HCT116 (cell line): ENCODE measurements around the gene DMWD. TPM values are rescaled to one million over a fixed set of nuclear protein-coding genes. Genes with fewer than 3 reads are reported as not detected.

Source experiments
- ATAC-seq: fragments of 200-7000 bp; cut with Tn5 transposase; 2 replicates; pipeline ENCODE4 v1.9.1; 2020; ENCODE audit warnings: mild to moderate bottlenecking, moderate library complexity
- BruUV-seq: library from RNA; stranded (reverse); fragments of 400-500 nt; replicated peaks from 2 replicates; lab custom pipeline; 2021; lab: Mats Ljungman, UMichigan
- CTCF ChIA-PET: fragments of 300-600 bp; sonication (Branson Sonifier 250); formaldehyde crosslinking; loops from one replicate; lab custom pipeline; 2021; ENCODE audit warnings: antibody characterized with exemption; lab: Charles Lee
- POLR2A ChIA-PET: fragments of 300-600, 350-600 bp; sonication (Branson Sonifier 250); formaldehyde crosslinking; loops from one replicate; lab custom pipeline; 2021; ENCODE audit warnings: antibody characterized with exemption; lab: Charles Lee
- RAD21 ChIA-PET, 2 experiments: fragments of 300-600 bp; sonication (Branson Sonifier 250); formaldehyde crosslinking; loops; one replicate each; lab custom pipeline; 2023; ENCODE audit warnings: low total read pairs in 2 of 2; ENCODE audit not compliant: uncharacterized antibody in 2 of 2, unreplicated experiment in 2 of 2, low non-redundant PET in 1 of 2; lab: Charles Lee
- DNase-seq: peaks from one replicate; pipeline ENCODE4 v3.0.0-alpha.2; 2010; ENCODE audit warnings: low read depth, low spot score
- H2AFZ ChIP-seq: fragments of 200-600 bp; shearing (Covaris generic), sonication (generic); 2 replicates; pipeline ENCODE4 v1.6.1; 2017; ENCODE audit warnings: low read depth, mixed run types, mixed read lengths, antibody characterized with exemption, low read length; ENCODE audit not compliant: poor library complexity, severe bottlenecking
- H3K27ac ChIP-seq: 2 replicates; pipeline ENCODE4 v1.5.1; 2012; ENCODE audit warnings: low read depth, low read length
- H3K27me3 ChIP-seq: fragments of 200-600 bp; sonication (generic); 2 replicates; pipeline ENCODE4 v1.6.1; 2016; ENCODE audit warnings: mixed run types, low read length, mixed read lengths; ENCODE audit not compliant: insufficient read depth
- H3K36me3 ChIP-seq, 2 experiments: fragments of 200-500 bp in 1 of 2; fragments of 200-600 bp in 1 of 2; sonication (Bioruptor generic) in 1 of 2; sonication (generic) in 1 of 2; 2 replicates each; pipeline versions ENCODE4 v1.5.1 to v1.6.1; 2014 to 2016; ENCODE audit warnings: low read length in 2 of 2, inconsistent platforms in 1 of 2, mixed read lengths in 1 of 2, mixed run types in 1 of 2; ENCODE audit not compliant: insufficient read depth in 2 of 2, control insufficient read depth in 1 of 2
- H3K4me1 ChIP-seq, 2 experiments: fragments of 200-600 bp in 1 of 2; sonication (generic) in 1 of 2; 2 replicates each; pipeline versions ENCODE4 v1.5.1 to v1.6.1; 2012 to 2017; ENCODE audit warnings: low read length in 2 of 2, inconsistent platforms in 1 of 2, mild to moderate bottlenecking in 1 of 2, mixed read lengths in 1 of 2, mixed run types in 1 of 2, moderate library complexity in 1 of 2; ENCODE audit not compliant: insufficient read depth in 2 of 2, control insufficient read depth in 1 of 2
- H3K4me2 ChIP-seq: fragments of 200-600 bp; sonication (generic); 2 replicates; pipeline ENCODE4 v1.6.1; 2017; ENCODE audit warnings: mixed run types, low read length, mixed read lengths
- H3K4me3 ChIP-seq, 2 experiments: fragments of 200-600 bp in 1 of 2; sonication (generic) in 1 of 2; replicated peaks in 1 of 2; 2 replicates each; pipeline ENCODE4 v1.5.1; 2011 to 2016; ENCODE audit warnings: low read length in 2 of 2, control low read depth in 1 of 2, low read depth in 1 of 2, mild to moderate bottlenecking in 1 of 2, mixed read lengths in 1 of 2, mixed run types in 1 of 2
- H3K79me2 ChIP-seq: fragments of 200-600 bp; sonication (generic); 2 replicates; pipeline ENCODE4 v1.6.1; 2017; ENCODE audit warnings: mild to moderate bottlenecking, mixed run types, low read length, moderate library complexity, mixed read lengths; ENCODE audit not compliant: insufficient read depth
- H3K9ac ChIP-seq: fragments of 200-600 bp; sonication (generic); 2 replicates; pipeline ENCODE4 v1.6.1; 2016; ENCODE audit warnings: low read length, mixed read lengths
- H3K9me2 ChIP-seq: fragments of 200-600 bp; sonication (generic), shearing (Covaris generic); 2 replicates; pipeline ENCODE4 v1.6.1; 2017; ENCODE audit warnings: mixed run types, mild to moderate bottlenecking, moderate library complexity; ENCODE audit not compliant: insufficient read depth
- H3K9me3 ChIP-seq, 2 experiments: fragments of 200-500 bp in 1 of 2; fragments of 200-600 bp in 1 of 2; sonication (Bioruptor generic) in 1 of 2; sonication (generic) in 1 of 2; 2 replicates each; pipeline ENCODE4 v1.6.1; 2014 to 2017; ENCODE audit warnings: low read length in 2 of 2, mixed read lengths in 2 of 2, inconsistent platforms in 1 of 2, low read depth in 1 of 2, mild to moderate bottlenecking in 1 of 2, mixed run types in 1 of 2, moderate library complexity in 1 of 2; ENCODE audit not compliant: control insufficient read depth in 1 of 2, insufficient read depth in 1 of 2
- H4K20me1 ChIP-seq: fragments of 200-600 bp; sonication (generic), shearing (Covaris generic); 2 replicates; pipeline ENCODE4 v1.6.1; 2017; ENCODE audit warnings: mixed run types, mild to moderate bottlenecking, moderate library complexity; ENCODE audit not compliant: insufficient read depth
- ATF3 ChIP-seq: IDR thresholded peaks from 2 replicates; pipeline ENCODE4 v1.6.1; 2012
- CBX3 ChIP-seq: IDR thresholded peaks from 2 replicates; pipeline ENCODE4 v1.6.1; 2012; ENCODE audit warnings: low read depth
- CEBPB ChIP-seq: IDR thresholded peaks from 2 replicates; pipeline ENCODE4 v1.6.1; 2012; ENCODE audit warnings: low read depth
- ELF1 ChIP-seq: IDR thresholded peaks from 2 replicates; pipeline ENCODE4 v1.6.1; 2012; ENCODE audit warnings: low read depth, borderline replicate concordance
- EZH2 ChIP-seq: fragments of 200-600 bp; sonication (generic); IDR thresholded peaks from 2 replicates; pipeline ENCODE4 v1.6.1; 2017; ENCODE audit warnings: antibody characterized with exemption, mixed run types
- EZH2phosphoT487 ChIP-seq: fragments of 200-600 bp; IDR thresholded peaks from 2 replicates; pipeline ENCODE4 v1.6.1; 2018; ENCODE audit warnings: antibody characterized with exemption, borderline replicate concordance
- FOSL1 ChIP-seq: IDR thresholded peaks from 2 replicates; pipeline ENCODE4 v1.6.1; 2012; ENCODE audit warnings: low read depth
- POLR2A ChIP-seq: IDR thresholded peaks from 2 replicates; pipeline ENCODE4 v1.7.0; 2011; ENCODE audit warnings: borderline replicate concordance; ENCODE audit not compliant: insufficient read depth, insufficient read length; ENCODE audit errors: extremely low read depth
- POLR2AphosphoS5 ChIP-seq: IDR thresholded peaks from 2 replicates; pipeline ENCODE4 v1.6.1; 2011; ENCODE audit warnings: mild to moderate bottlenecking, low read depth, low read length, moderate library complexity
- RAD21 ChIP-seq: IDR thresholded peaks from 2 replicates; pipeline ENCODE4 v1.6.1; 2012; ENCODE audit warnings: low read depth, mild to moderate bottlenecking
- SIN3A ChIP-seq: IDR thresholded peaks from 2 replicates; pipeline ENCODE4 v1.6.1; 2012; ENCODE audit warnings: low read depth
- SRF ChIP-seq: IDR thresholded peaks from 2 replicates; pipeline ENCODE4 v1.6.1; 2012; ENCODE audit warnings: low read depth
- TCF7L2 ChIP-seq: IDR thresholded peaks from 2 replicates; pipeline ENCODE4 v1.7.0; 2011; ENCODE audit warnings: borderline replicate concordance, inconsistent platforms; ENCODE audit not compliant: insufficient read depth, insufficient read length; ENCODE audit errors: extremely low read depth
- ZFX ChIP-seq: fragments of 450-650 bp; IDR thresholded peaks from 2 replicates; pipeline ENCODE4 v1.6.1; 2017
- intact Hi-C: fragments of 100-400 bp; cut with micrococcal nuclease; formaldehyde crosslinking; loops from 2 replicates; pipeline ENCODE4 v1.10.0; 2022
- total RNA-seq: library from RNA; stranded (reverse); gene quantifications from one replicate; pipeline ENCODE4 v1.2.1, GENCODE V29; 2021; ENCODE audit not compliant: unreplicated experiment
- TF ChIP-seq, protein P1 (sequence below): IDR thresholded peaks from 2 replicates; pipeline ENCODE4 v1.6.1; 2011; ENCODE audit warnings: mild to moderate bottlenecking, low read length, moderate library complexity; ENCODE audit not compliant: insufficient replicate concordance; ENCODE audit errors: extremely low read depth
- TF ChIP-seq, protein P2 (sequence below): IDR thresholded peaks from 2 replicates; pipeline ENCODE4 v1.6.1; 2012; ENCODE audit warnings: low read depth

Gene DMWD
- total RNA-seq, 1 experiment from 2014 or later, result 56.8 TPM

- Histone ChIP-seq H3K9me2 (no peaks in the 10 kb centered on the region), H2AFZ (no peak overlapping the region), H4K20me1 (no peaks in the 10 kb centered on the region), H3K36me3 (no peaks in the 10 kb centered on the region), H3K4me1 (no peaks in the 10 kb centered on the region), H3K9me3 (no peaks in the 10 kb centered on the region), H3K4me3 (no peak overlapping the region), H3K27me3 (no peaks in the 10 kb centered on the region), H3K27ac (no peak overlapping the region), H3K79me2 (no peaks in the 10 kb centered on the region), H3K4me2 (no peak overlapping the region), H3K9ac (no peak overlapping the region)
- RAD21 ChIA-PET, result no interaction called here
- ATAC-seq (no peak), DNase-seq (no peak)
- intact Hi-C loops, result no loop called here
- POLR2A ChIA-PET, result no interaction called here
- CTCF ChIA-PET, result no interaction called here
- no peak for TF ChIP-seq TCF7L2
- no peak for TF ChIP-seq SIN3A
- TF ChIP-seq ELF1, result no peak
- TF ChIP-seq EZH2phosphoT487, result no peak
- TF ChIP-seq FOSL1, result no peak
- TF ChIP-seq ATF3, result no peak
- no TSS peak for BruUV-seq
These were observed 45.1 kb downstream of the DMWD start for GRCh38 chr19:45747513-45747912.

DNA sequence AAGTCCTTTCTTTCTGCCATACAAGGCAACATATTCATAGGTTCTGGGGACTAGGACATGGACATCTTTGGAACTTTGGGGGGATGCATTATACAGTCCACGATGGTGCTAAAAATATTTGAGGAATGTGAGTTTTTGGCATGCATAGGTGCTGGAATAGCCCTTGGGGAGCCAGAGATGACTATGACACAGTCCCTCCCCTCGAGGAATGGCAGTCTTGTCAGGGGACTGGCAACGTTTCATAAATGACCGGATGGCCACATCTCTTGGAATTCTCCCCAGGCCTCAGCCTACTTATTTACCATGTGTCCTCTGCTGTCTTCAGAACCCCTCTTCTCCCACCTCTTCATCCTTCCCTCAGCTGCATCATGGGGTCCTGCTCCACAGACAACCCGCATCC lies 45.8 kb downstream of the DMWD start:
- Histone ChIP-seq H3K9me3 (no peaks in the 10 kb centered on the region), H3K27me3 (no peaks in the 10 kb centered on the region), H3K36me3 (no peaks in the 10 kb centered on the region), H3K4me2 (no peak overlapping the region), H3K4me1 (no peaks in the 10 kb centered on the region), H3K9ac (no peak overlapping the region), H3K27ac (no peak overlapping the region), H2AFZ (no peak overlapping the region), H3K9me2 (no peaks in the 10 kb centered on the region), H4K20me1 (no peaks in the 10 kb centered on the region), H3K79me2 (no peaks in the 10 kb centered on the region), H3K4me3 (no peak overlapping the region)
- ATAC-seq (no peak), DNase-seq (no peak)
- BruUV-seq, result no TSS peak
- POLR2A ChIA-PET, result no interaction called here
- RAD21 ChIA-PET, result no interaction called here
- intact Hi-C loops, result no loop called here
- CTCF ChIA-PET, result no interaction called here
- TF ChIP-seq EZH2 (no peak), SRF (no peak), EZH2phosphoT487 (no peak), POLR2A (no peak), TCF7L2 (no peak), POLR2AphosphoS5 (no peak), ELF1 (no peak), ZFX (no peak), CEBPB (no peak), CBX3 (no peak), RAD21 (no peak)
- TF ChIP-seq, protein P1, sequence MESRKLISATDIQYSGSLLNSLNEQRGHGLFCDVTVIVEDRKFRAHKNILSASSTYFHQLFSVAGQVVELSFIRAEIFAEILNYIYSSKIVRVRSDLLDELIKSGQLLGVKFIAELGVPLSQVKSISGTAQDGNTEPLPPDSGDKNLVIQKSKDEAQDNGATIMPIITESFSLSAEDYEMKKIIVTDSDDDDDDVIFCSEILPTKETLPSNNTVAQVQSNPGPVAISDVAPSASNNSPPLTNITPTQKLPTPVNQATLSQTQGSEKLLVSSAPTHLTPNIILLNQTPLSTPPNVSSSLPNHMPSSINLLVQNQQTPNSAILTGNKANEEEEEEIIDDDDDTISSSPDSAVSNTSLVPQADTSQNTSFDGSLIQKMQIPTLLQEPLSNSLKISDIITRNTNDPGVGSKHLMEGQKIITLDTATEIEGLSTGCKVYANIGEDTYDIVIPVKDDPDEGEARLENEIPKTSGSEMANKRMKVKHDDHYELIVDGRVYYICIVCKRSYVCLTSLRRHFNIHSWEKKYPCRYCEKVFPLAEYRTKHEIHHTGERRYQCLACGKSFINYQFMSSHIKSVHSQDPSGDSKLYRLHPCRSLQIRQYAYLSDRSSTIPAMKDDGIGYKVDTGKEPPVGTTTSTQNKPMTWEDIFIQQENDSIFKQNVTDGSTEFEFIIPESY, result no peak
- TF ChIP-seq, protein P2, sequence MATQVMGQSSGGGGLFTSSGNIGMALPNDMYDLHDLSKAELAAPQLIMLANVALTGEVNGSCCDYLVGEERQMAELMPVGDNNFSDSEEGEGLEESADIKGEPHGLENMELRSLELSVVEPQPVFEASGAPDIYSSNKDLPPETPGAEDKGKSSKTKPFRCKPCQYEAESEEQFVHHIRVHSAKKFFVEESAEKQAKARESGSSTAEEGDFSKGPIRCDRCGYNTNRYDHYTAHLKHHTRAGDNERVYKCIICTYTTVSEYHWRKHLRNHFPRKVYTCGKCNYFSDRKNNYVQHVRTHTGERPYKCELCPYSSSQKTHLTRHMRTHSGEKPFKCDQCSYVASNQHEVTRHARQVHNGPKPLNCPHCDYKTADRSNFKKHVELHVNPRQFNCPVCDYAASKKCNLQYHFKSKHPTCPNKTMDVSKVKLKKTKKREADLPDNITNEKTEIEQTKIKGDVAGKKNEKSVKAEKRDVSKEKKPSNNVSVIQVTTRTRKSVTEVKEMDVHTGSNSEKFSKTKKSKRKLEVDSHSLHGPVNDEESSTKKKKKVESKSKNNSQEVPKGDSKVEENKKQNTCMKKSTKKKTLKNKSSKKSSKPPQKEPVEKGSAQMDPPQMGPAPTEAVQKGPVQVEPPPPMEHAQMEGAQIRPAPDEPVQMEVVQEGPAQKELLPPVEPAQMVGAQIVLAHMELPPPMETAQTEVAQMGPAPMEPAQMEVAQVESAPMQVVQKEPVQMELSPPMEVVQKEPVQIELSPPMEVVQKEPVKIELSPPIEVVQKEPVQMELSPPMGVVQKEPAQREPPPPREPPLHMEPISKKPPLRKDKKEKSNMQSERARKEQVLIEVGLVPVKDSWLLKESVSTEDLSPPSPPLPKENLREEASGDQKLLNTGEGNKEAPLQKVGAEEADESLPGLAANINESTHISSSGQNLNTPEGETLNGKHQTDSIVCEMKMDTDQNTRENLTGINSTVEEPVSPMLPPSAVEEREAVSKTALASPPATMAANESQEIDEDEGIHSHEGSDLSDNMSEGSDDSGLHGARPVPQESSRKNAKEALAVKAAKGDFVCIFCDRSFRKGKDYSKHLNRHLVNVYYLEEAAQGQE, result no peak
